ENCODE measurements around the gene SLC35A5.

SLC35A5 gene

GRCh38 chr3:112629425-112629824 is 67.6 kb downstream of the SLC35A5 start:
- Histone ChIP-seq H3K9ac (ENCODE audit: low read depth, low read length) (peak overlapping the region; percentile 58), H3K4me2 (ENCODE audit: low read length) (peak overlapping the region; percentile 67), H3K4me1 (ENCODE audit: control insufficient read depth, insufficient read depth, low read length) (peaks cover 59% of the 10 kb centered on the region), H3K4me3 (ENCODE audit: low read length) (no peak overlapping the region), H3K27me3 (ENCODE audit: control insufficient read depth, insufficient read depth, low read length) (no peaks in the 10 kb centered on the region), H3K9me3 (replicated peaks; ENCODE audit: low read length) (no peaks in the 10 kb centered on the region), H3K36me3 (ENCODE audit: insufficient read depth, low read length) (peaks cover 69% of the 10 kb centered on the region)

- H3K4me3 ChIP-seq (ENCODE audit: low read length) = no peak overlapping the region
- H3K36me3 ChIP-seq (ENCODE audit: insufficient read depth, low read length) = peaks cover 64% of the 10 kb centered on the region
- no peaks in the 10 kb centered on the region for H3K27me3 ChIP-seq (ENCODE audit: control insufficient read depth, insufficient read depth, low read length)
- H3K9ac ChIP-seq (ENCODE audit: low read depth, low read length) = no peak overlapping the region
- peak overlapping the region; percentile 16 for H3K4me2 ChIP-seq (ENCODE audit: low read length)
- H3K4me1 ChIP-seq (ENCODE audit: control insufficient read depth, insufficient read depth, low read length) = peaks cover 75% of the 10 kb centered on the region
- no peaks in the 10 kb centered on the region for H3K9me3 ChIP-seq (replicated peaks; ENCODE audit: low read length)
These were observed 69.4 kb downstream of the SLC35A5 start for GRCh38 chr3:112631257-112631656.

- peak overlapping the region; percentile 43 for H3K9ac ChIP-seq (ENCODE audit: low read depth, low read length)
- peaks cover 75% of the 10 kb centered on the region for H3K4me1 ChIP-seq (ENCODE audit: control insufficient read depth, insufficient read depth, low read length)
- H3K36me3 ChIP-seq (ENCODE audit: insufficient read depth, low read length) = peaks cover 55% of the 10 kb centered on the region
- no peaks in the 10 kb centered on the region for H3K9me3 ChIP-seq (replicated peaks; ENCODE audit: low read length)
- H3K4me2 ChIP-seq (ENCODE audit: low read length) = peak overlapping the region; percentile 95
- no peaks in the 10 kb centered on the region for H3K27me3 ChIP-seq (ENCODE audit: control insufficient read depth, insufficient read depth, low read length)
- peak overlapping the region; percentile 41 for H3K4me3 ChIP-seq (ENCODE audit: low read length)
These were observed 70.8 kb downstream of the SLC35A5 start for GRCh38 chr3:112632596-112632995.

GRCh38 chr3:112633191-112633590 is 71.3 kb downstream of the SLC35A5 start:
- peak overlapping the region; percentile 43 for H3K9ac ChIP-seq (ENCODE audit: low read depth, low read length)
- peak overlapping the region; percentile 95 for H3K4me2 ChIP-seq (ENCODE audit: low read length)
- no peaks in the 10 kb centered on the region for H3K27me3 ChIP-seq (ENCODE audit: control insufficient read depth, insufficient read depth, low read length)
- peaks cover 52% of the 10 kb centered on the region for H3K36me3 ChIP-seq (ENCODE audit: insufficient read depth, low read length)
- no peaks in the 10 kb centered on the region for H3K9me3 ChIP-seq (replicated peaks; ENCODE audit: low read length)
- peaks cover 77% of the 10 kb centered on the region for H3K4me1 ChIP-seq (ENCODE audit: control insufficient read depth, insufficient read depth, low read length)
- peak overlapping the region; percentile 41 for H3K4me3 ChIP-seq (ENCODE audit: low read length)

- Histone ChIP-seq H3K4me2 (ENCODE audit: low read length) (peak overlapping the region; percentile 95), H3K4me3 (ENCODE audit: low read length) (peak overlapping the region; percentile 41), H3K4me1 (ENCODE audit: control insufficient read depth, insufficient read depth, low read length) (peaks cover 79% of the 10 kb centered on the region), H3K36me3 (ENCODE audit: insufficient read depth, low read length) (peaks cover 47% of the 10 kb centered on the region), H3K9me3 (replicated peaks; ENCODE audit: low read length) (no peaks in the 10 kb centered on the region), H3K27me3 (ENCODE audit: control insufficient read depth, insufficient read depth, low read length) (no peaks in the 10 kb centered on the region), H3K9ac (ENCODE audit: low read depth, low read length) (peak overlapping the region; percentile 43)
These were observed 71.9 kb downstream of the SLC35A5 start for GRCh38 chr3:112633757-112634156.

GRCh38 chr3:112634786-112635541 is 73.1 kb downstream of the SLC35A5 start:
- H3K4me1 ChIP-seq (ENCODE audit: control insufficient read depth, insufficient read depth, low read length) = peaks cover 78% of the 10 kb centered on the region
- H3K36me3 ChIP-seq (ENCODE audit: insufficient read depth, low read length) = peaks cover 49% of the 10 kb centered on the region
- peak overlapping the region; percentile 81 for H3K4me3 ChIP-seq (ENCODE audit: low read length)
- no peaks in the 10 kb centered on the region for H3K27me3 ChIP-seq (ENCODE audit: control insufficient read depth, insufficient read depth, low read length)
- H3K9ac ChIP-seq (ENCODE audit: low read depth, low read length) = peak overlapping the region; percentile 96
- no peaks in the 10 kb centered on the region for H3K9me3 ChIP-seq (replicated peaks; ENCODE audit: low read length)
- peak overlapping the region; percentile 95 for H3K4me2 ChIP-seq (ENCODE audit: low read length)

Data from skeletal muscle satellite cell (primary cell).